SW480 (cell line): ENCODE results near the gene FAT2.

Source experiments
- DNase-seq: peaks from one replicate; pipeline ENCODE4 v3.0.0-alpha.2; 2016; ENCODE audit warnings: low spot score

The FAT2 gene

GRCh38 chr5:151591144-151591819 is at the start of gene FAT2:
FAT2 (minus strand) TSS chr5:151591331; CDS start chr5:151568931, 22,400 bp downstream.
- no peak for DNase-seq

- no peak for DNase-seq
Observed at GRCh38 chr5:151638619-151639018, 47.5 kb upstream of the FAT2 start.

GRCh38 chr5:151637676-151638075 is 46.5 kb upstream of the FAT2 start:
- DNase-seq, result no peak

- no peak for DNase-seq
Observed at GRCh38 chr5:151633892-151634291, 42.8 kb upstream of the FAT2 start.

GRCh38 chr5:151632941-151633340 is 41.8 kb upstream of the FAT2 start:
- no peak for DNase-seq

GRCh38 chr5:151632524-151632923 is 41.4 kb upstream of the FAT2 start:
- DNase-seq, result no peak

GRCh38 chr5:151631941-151632340 is 40.8 kb upstream of the FAT2 start:
- DNase-seq, result no peak

- no peak for DNase-seq
Observed at GRCh38 chr5:151630088-151630487, 39.0 kb upstream of the FAT2 start.

GRCh38 chr5:151628112-151628823 is 37.1 kb upstream of the FAT2 start:
- no peak for DNase-seq

- DNase-seq, result no peak
Observed at GRCh38 chr5:151627650-151628049, 36.5 kb upstream of the FAT2 start.

- DNase-seq, result no peak
Observed at GRCh38 chr5:151625285-151625684, 34.2 kb upstream of the FAT2 start.

GRCh38 chr5:151624476-151624875 is 33.3 kb upstream of the FAT2 start:
- no peak for DNase-seq

GRCh38 chr5:151622367-151623088 is 31.4 kb upstream of the FAT2 start:
- DNase-seq, result peak; percentile 64

GRCh38 chr5:151620461-151620840 is 29.3 kb upstream of the FAT2 start:
- DNase-seq, result no peak

- DNase-seq, result no peak
Observed at GRCh38 chr5:151619812-151620460, 28.8 kb upstream of the FAT2 start.

- no peak for DNase-seq
Observed at GRCh38 chr5:151618907-151619306, 27.8 kb upstream of the FAT2 start.

GRCh38 chr5:151617841-151618710 is 26.9 kb upstream of the FAT2 start:
- peak; percentile 46 for DNase-seq

- DNase-seq, result no peak
Observed at GRCh38 chr5:151617383-151617840, 26.3 kb upstream of the FAT2 start.

- DNase-seq, result peak; percentile 44
Observed at GRCh38 chr5:151615431-151615830, 24.3 kb upstream of the FAT2 start.

GRCh38 chr5:151614565-151614964 is 23.4 kb upstream of the FAT2 start:
- DNase-seq, result no peak

GRCh38 chr5:151612689-151613427 is 21.7 kb upstream of the FAT2 start:
- peak; percentile 82 for DNase-seq
